Testis (tissue), 3 donors: ENCODE data around the gene THTPA. TPM values are rescaled to one million over a fixed set of nuclear protein-coding genes. Genes with fewer than 3 reads are reported as not detected.

Source experiments
- DNase-seq: peaks from one replicate; pipeline ENCODE4 v3.0.0-alpha.2; 2019
- H3K27ac ChIP-seq, 2 donors: fragments of 200-600 bp; sonication (generic); one replicate each; pipeline ENCODE4 v1.5.1; 2019
- H3K27me3 ChIP-seq: fragments of 200-600 bp; sonication (generic); one replicate; pipeline ENCODE4 v1.5.1; 2019
- H3K36me3 ChIP-seq: fragments of 200-600 bp; sonication (generic); one replicate; pipeline ENCODE4 v1.5.1; 2017; ENCODE audit warnings: low read depth; ENCODE audit errors: missing control alignments
- H3K4me1 ChIP-seq: fragments of 200-600 bp; sonication (generic); one replicate; pipeline ENCODE4 v1.5.1; 2019
- H3K4me3 ChIP-seq, 2 donors: fragments of 200-600 bp; sonication (generic); one replicate each; pipeline ENCODE4 v1.5.1; 2017 to 2019
- H3K9me3 ChIP-seq: fragments of 200-600 bp; sonication (generic); one replicate; pipeline ENCODE4 v1.5.1; 2017
- POLR2A ChIP-seq: fragments of 450-650 bp; IDR thresholded peaks from one replicate; pipeline ENCODE4 v1.6.1; 2017; ENCODE audit warnings: antibody characterized with exemption, mild to moderate bottlenecking, moderate library complexity
- WGBS, 2 donors: methylation state at CpG; one replicate each; pipeline ENCODE4 v1.1.5; 2018; 5-methylcytosine and 5-hydroxymethylcytosine counted together
- intact Hi-C: fragments of 100-400 bp; cut with DNase I; formaldehyde crosslinking; loops from one replicate; pipeline ENCODE4 v1.15.1; 2023; ENCODE audit warnings: low total_unique reads
- polyA plus RNA-seq: library from polyadenylated mRNA; stranded (reverse); fragments of 350-450 nt; fragmentation: Illumina TruSeq; extraction: RNeasy Lipid Tissue Mini Kit (QIAGEN cat#74804); gene quantifications from one replicate; pipeline ENCODE4 v1.2.3, GENCODE V29; 2014; ENCODE audit warnings: low read depth, low replicate concordance; ENCODE audit not compliant: insufficient read depth
- total RNA-seq, 2 donors: library from RNA; depleted of rRNA; stranded (reverse); fragments of >200 nt; gene quantifications; one replicate each; pipeline ENCODE4 v1.2.3, GENCODE V29; 2016
- TF ChIP-seq, protein P1 (sequence below), 3 experiments: fragments of 450-650 bp in 2 of 3; fragments of 200-600 bp in 1 of 3; sonication (generic) in 1 of 3; IDR thresholded peaks; one replicate each; pipeline ENCODE4 v1.5.1; 2016 to 2019; ENCODE audit warnings: antibody characterized with exemption in 3 of 3, mild to moderate bottlenecking in 2 of 3, moderate library complexity in 1 of 3

THTPA gene
- total and polyA plus RNA-seq, 3 donors from 2014 or later = 25.1 to 60.3 (median 34.9) TPM

- Histone ChIP-seq H3K27me3 (no peaks in the 10 kb centered on the region), H3K4me1 (no peaks in the 10 kb centered on the region), H3K9me3 (no peaks in the 10 kb centered on the region), H3K36me3 (no peaks in the 10 kb centered on the region), H3K27ac (no peak overlapping the region), H3K4me3 (no peak overlapping the region)
- no peak for DNase-seq
- TF ChIP-seq, protein P1, sequence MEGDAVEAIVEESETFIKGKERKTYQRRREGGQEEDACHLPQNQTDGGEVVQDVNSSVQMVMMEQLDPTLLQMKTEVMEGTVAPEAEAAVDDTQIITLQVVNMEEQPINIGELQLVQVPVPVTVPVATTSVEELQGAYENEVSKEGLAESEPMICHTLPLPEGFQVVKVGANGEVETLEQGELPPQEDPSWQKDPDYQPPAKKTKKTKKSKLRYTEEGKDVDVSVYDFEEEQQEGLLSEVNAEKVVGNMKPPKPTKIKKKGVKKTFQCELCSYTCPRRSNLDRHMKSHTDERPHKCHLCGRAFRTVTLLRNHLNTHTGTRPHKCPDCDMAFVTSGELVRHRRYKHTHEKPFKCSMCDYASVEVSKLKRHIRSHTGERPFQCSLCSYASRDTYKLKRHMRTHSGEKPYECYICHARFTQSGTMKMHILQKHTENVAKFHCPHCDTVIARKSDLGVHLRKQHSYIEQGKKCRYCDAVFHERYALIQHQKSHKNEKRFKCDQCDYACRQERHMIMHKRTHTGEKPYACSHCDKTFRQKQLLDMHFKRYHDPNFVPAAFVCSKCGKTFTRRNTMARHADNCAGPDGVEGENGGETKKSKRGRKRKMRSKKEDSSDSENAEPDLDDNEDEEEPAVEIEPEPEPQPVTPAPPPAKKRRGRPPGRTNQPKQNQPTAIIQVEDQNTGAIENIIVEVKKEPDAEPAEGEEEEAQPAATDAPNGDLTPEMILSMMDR (IDR thresholded peaks at IDR 0.05) = no peak
- no peak for TF ChIP-seq POLR2A
- WGBS, 2 donors = 79% methylated on average over 13 of the region's 13 CpGs
- intact Hi-C loops = no loop called here
Measured at GRCh38 chr14:23537351-23538049, 18.6 kb upstream of the THTPA start.

DNA sequence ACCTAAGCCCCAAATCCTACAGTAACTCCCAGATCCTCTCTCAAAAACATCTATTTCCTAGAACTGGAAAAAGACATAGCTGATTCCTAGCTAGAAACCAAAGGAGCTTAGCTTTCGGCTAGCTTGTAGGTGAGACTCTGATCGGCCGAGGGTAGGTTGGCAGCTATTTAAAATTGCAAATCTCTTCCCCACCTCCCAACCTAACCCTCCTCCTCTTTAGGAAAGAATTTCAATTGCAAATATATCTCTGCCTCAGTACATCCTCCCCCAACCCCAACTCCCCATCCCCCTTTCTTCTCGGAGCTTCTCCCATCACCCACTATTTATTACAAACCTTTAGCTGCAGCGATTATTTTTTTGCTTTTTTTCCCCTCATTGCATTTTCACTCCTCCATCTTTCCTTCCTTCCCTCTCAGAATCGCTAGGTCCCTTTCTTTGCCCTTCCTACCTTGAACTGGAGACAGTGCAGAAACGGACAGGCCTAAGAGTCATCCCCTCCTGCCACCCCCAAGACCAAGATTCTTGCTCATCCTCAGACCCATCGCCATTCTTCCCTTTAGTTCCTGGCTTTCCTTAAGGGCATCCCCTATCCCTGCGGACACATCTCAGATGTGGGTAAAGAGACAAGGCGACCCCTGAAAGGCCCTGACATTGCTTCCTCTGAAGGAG is 17.9 kb upstream of the THTPA start:
- Histone ChIP-seq H3K27ac (no peak overlapping the region), H3K27me3 (no peaks in the 10 kb centered on the region), H3K36me3 (no peaks in the 10 kb centered on the region), H3K4me3 (no peak overlapping the region), H3K4me1 (no peaks in the 10 kb centered on the region), H3K9me3 (no peaks in the 10 kb centered on the region)
- intact Hi-C loops = no loop called here
- WGBS, 2 donors = 75 to 85% methylated on average over 10 of the region's 10 CpGs
- DNase-seq = no peak
- TF ChIP-seq POLR2A = no peak
- TF ChIP-seq, protein P1 (IDR thresholded peaks at IDR 0.05) = no peak

DNA sequence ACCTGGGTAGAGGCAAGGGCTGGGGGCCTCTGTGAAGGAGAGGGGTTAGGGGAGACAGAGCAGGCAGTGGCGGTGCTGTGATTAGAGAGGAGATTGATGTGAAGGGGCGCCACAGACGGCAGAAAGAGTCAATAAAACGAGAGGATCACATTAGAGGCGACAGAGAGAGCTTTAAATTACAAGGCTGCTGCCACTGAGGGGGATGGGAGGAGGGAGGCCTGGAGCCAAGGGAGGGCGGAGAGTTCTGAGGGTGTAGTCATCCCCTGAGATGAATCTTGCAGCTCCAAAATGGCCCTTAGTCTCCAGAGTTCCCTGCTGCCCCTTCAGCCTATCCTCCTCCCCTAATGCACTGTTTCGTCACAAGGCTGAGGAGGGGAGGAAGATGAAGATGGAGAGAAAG is 17.3 kb upstream of the THTPA start:
- 59 to 63% methylated on average over 7 of the region's 7 CpGs for WGBS, 2 donors
- DNase-seq = no peak
- H3K4me1 ChIP-seq = no peaks in the 10 kb centered on the region
- no peaks in the 10 kb centered on the region for H3K36me3 ChIP-seq
- H3K27me3 ChIP-seq = no peaks in the 10 kb centered on the region
- H3K4me3 ChIP-seq = no peak overlapping the region
- H3K27ac ChIP-seq = no peak overlapping the region
- no peaks in the 10 kb centered on the region for H3K9me3 ChIP-seq
- intact Hi-C loops = no loop called here
- no peak for TF ChIP-seq POLR2A
- TF ChIP-seq, protein P1 (IDR thresholded peaks at IDR 0.05) = no peak

DNA sequence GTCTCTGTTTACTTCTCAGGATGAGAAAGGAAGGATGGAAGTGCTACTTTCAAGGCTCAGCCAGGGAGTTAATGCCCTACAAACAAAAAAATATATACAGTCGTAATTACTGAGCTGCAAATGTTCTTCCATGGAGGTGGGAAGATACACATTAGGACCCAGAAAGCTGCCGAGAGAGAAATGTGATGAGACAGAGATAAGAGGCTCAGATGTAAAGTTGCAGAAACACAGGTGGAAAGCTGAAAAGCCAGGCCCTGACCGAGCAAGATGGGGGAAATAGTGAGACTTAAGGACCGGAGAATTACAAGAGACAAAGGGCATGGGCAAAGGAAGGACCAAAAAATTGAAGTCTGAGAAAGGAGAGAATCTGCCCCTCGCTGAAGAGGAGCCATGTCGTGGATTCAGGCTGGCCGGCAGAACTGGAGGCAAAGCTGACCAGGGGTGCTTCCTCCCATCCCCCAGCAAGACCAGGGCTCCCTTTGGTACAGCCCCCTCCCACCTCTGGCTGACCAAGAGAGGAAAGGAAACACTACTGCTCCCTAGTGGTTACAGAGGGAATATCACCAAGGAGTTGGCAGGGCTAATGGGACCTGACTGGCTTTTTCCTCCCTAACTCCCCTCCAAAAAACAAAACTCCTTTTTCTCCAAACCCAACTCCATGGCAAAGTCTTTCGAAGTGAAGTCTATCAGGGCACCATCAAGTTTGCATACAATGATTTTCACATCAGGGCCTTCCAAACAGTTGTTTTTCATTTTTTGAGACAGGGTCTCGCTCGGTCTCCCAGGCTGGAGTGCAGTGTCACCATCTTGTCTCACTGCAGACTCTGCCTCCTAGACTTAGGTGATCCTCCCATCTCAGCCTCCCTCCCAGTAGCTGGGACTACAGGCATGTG is 16.6 kb upstream of the THTPA start:
- peak; percentile 33 for DNase-seq
- Histone ChIP-seq H3K4me1 (no peaks in the 10 kb centered on the region), H3K9me3 (no peaks in the 10 kb centered on the region), H3K4me3 (no peak overlapping the region), H3K27ac (no peak overlapping the region), H3K36me3 (no peaks in the 10 kb centered on the region), H3K27me3 (no peaks in the 10 kb centered on the region)
- no peak for TF ChIP-seq POLR2A
- TF ChIP-seq, protein P1 (IDR thresholded peaks at IDR 0.05) = peak; percentile 52 to 83 (median 69)
- intact Hi-C loops = loop anchor here (10.0 kb wide), 1 partner anchor 55 kb away; no protein-coding TSS in a partner anchor
- whole genome bisulfite sequencing, 2 donors = 50 to 60% methylated on average over 10 of the region's 10 CpGs
